ENCODE data around the gene ADAM19. TPM values are rescaled to one million over a fixed set of nuclear protein-coding genes. Genes with fewer than 3 reads are reported as not detected.

Gene ADAM19
- total RNA-seq, 1 experiment from 2014 or later = 3.5 TPM

DNA sequence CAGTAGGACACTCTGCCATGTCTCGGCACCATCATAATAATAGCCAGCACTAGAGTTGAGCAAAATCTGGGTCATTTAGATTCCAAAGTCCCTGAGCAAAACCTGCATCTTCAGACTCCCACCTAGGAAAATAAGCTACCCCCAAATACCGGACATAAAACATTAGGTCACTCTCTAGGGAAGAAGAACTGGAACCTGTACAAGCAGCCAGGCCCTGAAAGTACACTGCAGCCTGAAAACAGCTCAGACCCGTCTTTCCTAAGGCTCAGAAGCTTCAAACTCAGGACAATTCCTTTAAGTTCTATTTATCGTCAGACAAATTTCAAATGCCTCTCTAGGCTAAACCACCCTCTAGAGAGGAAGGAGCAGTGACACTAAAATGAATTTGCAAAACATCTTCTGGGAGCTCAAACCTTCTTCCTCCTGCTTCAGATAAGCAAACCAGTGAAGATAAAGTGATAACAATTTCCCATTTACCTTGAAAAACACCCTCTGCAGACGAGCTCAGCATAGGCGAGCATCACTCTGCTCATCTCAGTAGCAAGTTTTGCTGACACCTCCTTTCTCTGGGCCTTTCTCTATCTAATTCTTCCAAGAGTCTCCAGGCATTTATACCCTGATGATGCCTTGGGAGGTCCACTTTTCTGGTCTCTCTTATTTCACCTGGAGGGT is 34.0 kb downstream of the ADAM19 start (continued):
- TF ChIP-seq, protein P1, sequence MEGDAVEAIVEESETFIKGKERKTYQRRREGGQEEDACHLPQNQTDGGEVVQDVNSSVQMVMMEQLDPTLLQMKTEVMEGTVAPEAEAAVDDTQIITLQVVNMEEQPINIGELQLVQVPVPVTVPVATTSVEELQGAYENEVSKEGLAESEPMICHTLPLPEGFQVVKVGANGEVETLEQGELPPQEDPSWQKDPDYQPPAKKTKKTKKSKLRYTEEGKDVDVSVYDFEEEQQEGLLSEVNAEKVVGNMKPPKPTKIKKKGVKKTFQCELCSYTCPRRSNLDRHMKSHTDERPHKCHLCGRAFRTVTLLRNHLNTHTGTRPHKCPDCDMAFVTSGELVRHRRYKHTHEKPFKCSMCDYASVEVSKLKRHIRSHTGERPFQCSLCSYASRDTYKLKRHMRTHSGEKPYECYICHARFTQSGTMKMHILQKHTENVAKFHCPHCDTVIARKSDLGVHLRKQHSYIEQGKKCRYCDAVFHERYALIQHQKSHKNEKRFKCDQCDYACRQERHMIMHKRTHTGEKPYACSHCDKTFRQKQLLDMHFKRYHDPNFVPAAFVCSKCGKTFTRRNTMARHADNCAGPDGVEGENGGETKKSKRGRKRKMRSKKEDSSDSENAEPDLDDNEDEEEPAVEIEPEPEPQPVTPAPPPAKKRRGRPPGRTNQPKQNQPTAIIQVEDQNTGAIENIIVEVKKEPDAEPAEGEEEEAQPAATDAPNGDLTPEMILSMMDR (IDR thresholded peaks at IDR 0.05) = no peak

DNA sequence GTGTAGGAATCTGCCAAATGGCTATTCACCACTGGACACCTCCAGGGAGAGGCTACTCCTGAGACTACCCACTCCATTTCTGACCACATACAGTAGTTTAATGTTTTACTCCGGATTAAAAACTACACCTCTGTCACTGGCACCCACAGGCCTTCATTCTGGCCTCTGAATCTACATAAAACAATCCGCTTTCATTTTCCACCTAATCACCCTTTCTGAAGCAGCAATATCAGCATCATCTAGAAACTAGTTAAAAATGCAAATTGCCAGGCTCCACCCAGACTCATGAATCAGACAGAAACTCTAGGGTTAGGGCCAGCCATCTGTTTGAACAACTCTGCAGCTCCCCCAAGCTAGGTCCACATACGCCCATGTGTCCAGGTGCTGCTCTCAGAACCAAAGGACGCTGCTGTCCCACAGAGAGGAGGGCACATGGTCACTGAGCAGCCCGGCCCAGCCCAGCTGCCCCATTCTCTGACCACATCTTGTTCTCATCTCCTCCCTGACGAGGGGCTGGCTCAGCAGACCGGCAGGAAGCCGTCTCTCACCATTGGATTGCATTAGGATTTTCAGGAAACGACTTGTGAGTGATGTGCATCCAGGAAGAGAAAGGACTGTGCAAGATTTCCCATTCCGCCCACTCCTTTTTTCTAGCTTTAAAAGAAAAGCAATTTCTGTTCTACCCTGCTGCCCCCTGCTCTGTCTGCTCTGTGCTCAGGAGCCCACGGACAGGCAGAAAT is 34.7 kb downstream of the ADAM19 start:
- H3K27ac ChIP-seq (ENCODE audit: low read length) = no peak overlapping the region
- ChIA-PET POLR2A (no interaction called here), CTCF (no interaction called here)
- in situ Hi-C loops (cut with HindIII; ENCODE audit: low pct_unique_long_range_greater_than_20kb, low sequenced_read_pairs) (no loop called here), intact Hi-C loops (cut with micrococcal nuclease; ENCODE audit: unreplicated experiment) (no loop called here)
- DNase-seq (ENCODE audit: low read depth, low spot score) (no peak), ATAC-seq (peak; percentile 45)
- H3K4me1 ChIP-seq (ENCODE audit: control insufficient read depth, insufficient read depth, low read length) = no peaks in the 10 kb centered on the region
- H3K36me3 ChIP-seq (ENCODE audit: control insufficient read depth, insufficient read depth, low read length) = no peaks in the 10 kb centered on the region
- BruUV-seq (replicated peaks) = no TSS peak
- H3K27me3 ChIP-seq (ENCODE audit: control insufficient read depth, insufficient read depth, low read length) = no peaks in the 10 kb centered on the region
- peak overlapping the region in 1 of 2 experiments; percentile 10; a peak in 2 of 4 replicates for H3K4me3 ChIP-seq (ENCODE audit: low read depth in 2 of 2, low read length in 2 of 2)
- H3K9me3 ChIP-seq (ENCODE audit: control insufficient read depth, insufficient read depth, low read depth, low read length) = no peaks in the 10 kb centered on the region
- TF ChIP-seq TCF7L2 (IDR thresholded peaks at IDR 0.05; ENCODE audit: low read depth, low read length) (no peak), POLR2AphosphoS5 (IDR thresholded peaks at IDR 0.05; ENCODE audit: low read depth, low read length) (no peak), SIN3A (IDR thresholded peaks at IDR 0.05; ENCODE audit: borderline replicate concordance, insufficient read depth, low read depth, low read length) (no peak)
- TF ChIP-seq, protein P1 (IDR thresholded peaks at IDR 0.05) = no peak
- TF ChIP-seq, protein P2, sequence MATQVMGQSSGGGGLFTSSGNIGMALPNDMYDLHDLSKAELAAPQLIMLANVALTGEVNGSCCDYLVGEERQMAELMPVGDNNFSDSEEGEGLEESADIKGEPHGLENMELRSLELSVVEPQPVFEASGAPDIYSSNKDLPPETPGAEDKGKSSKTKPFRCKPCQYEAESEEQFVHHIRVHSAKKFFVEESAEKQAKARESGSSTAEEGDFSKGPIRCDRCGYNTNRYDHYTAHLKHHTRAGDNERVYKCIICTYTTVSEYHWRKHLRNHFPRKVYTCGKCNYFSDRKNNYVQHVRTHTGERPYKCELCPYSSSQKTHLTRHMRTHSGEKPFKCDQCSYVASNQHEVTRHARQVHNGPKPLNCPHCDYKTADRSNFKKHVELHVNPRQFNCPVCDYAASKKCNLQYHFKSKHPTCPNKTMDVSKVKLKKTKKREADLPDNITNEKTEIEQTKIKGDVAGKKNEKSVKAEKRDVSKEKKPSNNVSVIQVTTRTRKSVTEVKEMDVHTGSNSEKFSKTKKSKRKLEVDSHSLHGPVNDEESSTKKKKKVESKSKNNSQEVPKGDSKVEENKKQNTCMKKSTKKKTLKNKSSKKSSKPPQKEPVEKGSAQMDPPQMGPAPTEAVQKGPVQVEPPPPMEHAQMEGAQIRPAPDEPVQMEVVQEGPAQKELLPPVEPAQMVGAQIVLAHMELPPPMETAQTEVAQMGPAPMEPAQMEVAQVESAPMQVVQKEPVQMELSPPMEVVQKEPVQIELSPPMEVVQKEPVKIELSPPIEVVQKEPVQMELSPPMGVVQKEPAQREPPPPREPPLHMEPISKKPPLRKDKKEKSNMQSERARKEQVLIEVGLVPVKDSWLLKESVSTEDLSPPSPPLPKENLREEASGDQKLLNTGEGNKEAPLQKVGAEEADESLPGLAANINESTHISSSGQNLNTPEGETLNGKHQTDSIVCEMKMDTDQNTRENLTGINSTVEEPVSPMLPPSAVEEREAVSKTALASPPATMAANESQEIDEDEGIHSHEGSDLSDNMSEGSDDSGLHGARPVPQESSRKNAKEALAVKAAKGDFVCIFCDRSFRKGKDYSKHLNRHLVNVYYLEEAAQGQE (IDR thresholded peaks at IDR 0.05; ENCODE audit: insufficient read depth in 1 of 2, low read depth in 2 of 2, low read length in 1 of 2) = no peak

DNA sequence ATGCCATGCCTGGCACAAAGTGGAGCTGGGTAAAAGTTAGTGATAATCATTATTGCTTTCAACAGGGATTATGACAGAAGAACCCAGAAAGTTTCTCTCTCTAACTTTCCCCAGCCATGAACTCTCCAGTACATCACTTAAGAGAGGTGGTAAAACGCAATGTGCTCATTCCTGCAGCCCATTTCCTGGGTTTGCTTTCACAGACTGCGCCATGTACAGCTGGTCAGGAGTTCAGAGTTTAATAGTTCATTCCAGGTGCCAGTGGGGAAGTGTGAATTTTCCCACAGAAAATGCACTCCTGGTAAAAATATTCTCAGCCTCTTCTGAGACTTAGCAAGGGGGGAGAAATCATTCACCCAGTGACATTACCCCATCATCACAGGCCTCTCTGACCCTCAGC is 35.5 kb downstream of the ADAM19 start:
- Histone ChIP-seq H3K27me3 (ENCODE audit: control insufficient read depth, insufficient read depth, low read length) (no peaks in the 10 kb centered on the region), H3K27ac (ENCODE audit: low read length) (no peak overlapping the region), H3K4me1 (ENCODE audit: control insufficient read depth, insufficient read depth, low read length) (no peaks in the 10 kb centered on the region), H3K4me3 (ENCODE audit: low read depth in 2 of 2, low read length in 2 of 2) (no peak overlapping the region), H3K36me3 (ENCODE audit: control insufficient read depth, insufficient read depth, low read length) (no peaks in the 10 kb centered on the region), H3K9me3 (ENCODE audit: control insufficient read depth, insufficient read depth, low read depth, low read length) (no peaks in the 10 kb centered on the region)
- BruUV-seq (replicated peaks) = no TSS peak
- no peak for ATAC-seq
- ChIA-PET POLR2A (no interaction called here), CTCF (no interaction called here)
- in situ Hi-C loops (cut with HindIII; ENCODE audit: low pct_unique_long_range_greater_than_20kb, low sequenced_read_pairs) = no loop called here
- no peak for DNase-seq (ENCODE audit: low read depth, low spot score)
- TF ChIP-seq SIN3A (IDR thresholded peaks at IDR 0.05; ENCODE audit: borderline replicate concordance, insufficient read depth, low read depth, low read length) = no peak
- no peak for TF ChIP-seq TCF7L2 (IDR thresholded peaks at IDR 0.05; ENCODE audit: low read depth, low read length)
- TF ChIP-seq, protein P2 (IDR thresholded peaks at IDR 0.05; ENCODE audit: insufficient read depth in 1 of 2, low read depth in 2 of 2, low read length in 1 of 2) = no peak
- TF ChIP-seq POLR2AphosphoS5 (IDR thresholded peaks at IDR 0.05; ENCODE audit: low read depth, low read length) = no peak
- TF ChIP-seq, protein P1 (IDR thresholded peaks at IDR 0.05) = no peak
- intact Hi-C loops (cut with micrococcal nuclease; ENCODE audit: unreplicated experiment) = no loop called here

All from Panc1 (cell line).